GM18511 (cell line): Measurements from ENCODE around the gene PCDH11X.
"Not testable (repeated sequence)": the region's sequence is repeated elsewhere in the genome, so short reads cannot be mapped to it uniquely, and the experiment has no call there.

Source experiments
- ATAC-seq: cut with Tn5 transposase; IDR thresholded peaks from one replicate; pipeline ENCODE4 v1.9.1; 2021; ENCODE audit warnings: mild to moderate bottlenecking, moderate library complexity; ENCODE audit not compliant: unreplicated experiment

PCDH11X gene

GRCh38 chrX:91779135-91779534 is at the start of gene PCDH11X:
Gene PCDH11X, plus strand, starts transcription at chrX:91779375. Its CDS starts 56,130 bp downstream, at chrX:91835505.
- not testable (repeated sequence) for ATAC-seq

- not testable (repeated sequence) for ATAC-seq
These were observed 31.7 kb upstream of the PCDH11X start for GRCh38 chrX:91747446-91747845.

GRCh38 chrX:91753022-91753421 is 26.2 kb upstream of the PCDH11X start:
- ATAC-seq, result not testable (repeated sequence)

- ATAC-seq, result peak; percentile 100
These were observed 8.3 kb upstream of the PCDH11X start for GRCh38 chrX:91770619-91771488.

- not testable (repeated sequence) for ATAC-seq
These were observed 5.2 kb upstream of the PCDH11X start for GRCh38 chrX:91773943-91774342.

GRCh38 chrX:91780008-91780407 is 833 bp downstream of the PCDH11X start:
- not testable (repeated sequence) for ATAC-seq

GRCh38 chrX:91780698-91781097 is 1.5 kb downstream of the PCDH11X start:
- ATAC-seq, result not testable (repeated sequence)

GRCh38 chrX:91781553-91782298 is 2.6 kb downstream of the PCDH11X start:
- ATAC-seq, result not testable (repeated sequence)

GRCh38 chrX:91782825-91783224 is 3.6 kb downstream of the PCDH11X start:
- ATAC-seq, result not testable (repeated sequence)

- ATAC-seq, result not testable (repeated sequence)
These were observed 38.4 kb downstream of the PCDH11X start for GRCh38 chrX:91817537-91817936.

- not testable (repeated sequence) for ATAC-seq
These were observed 46.1 kb downstream of the PCDH11X start for GRCh38 chrX:91825321-91825720.
